Prostate gland (tissue), 2 donors: ENCODE measurements around the gene CFAP97.

ENCODE experiments used
- POLR2A ChIP-seq: fragments of 450-650 bp; IDR thresholded peaks from one replicate; pipeline ENCODE4 v1.6.1; 2016; ENCODE audit warnings: antibody characterized with exemption, mild to moderate bottlenecking
- TF ChIP-seq, protein P1 (sequence below), 4 experiments: fragments of 200-600 bp in 2 of 4; fragments of 450-650 bp in 2 of 4; sonication (generic) in 2 of 4; IDR thresholded peaks; 1 replicate in 3 of 4; 2 replicates in 1 of 4; pipeline ENCODE4 v1.5.1; 2016 to 2019; ENCODE audit warnings: antibody characterized with exemption in 4 of 4, mild to moderate bottlenecking in 2 of 4, moderate library complexity in 2 of 4

DNA sequence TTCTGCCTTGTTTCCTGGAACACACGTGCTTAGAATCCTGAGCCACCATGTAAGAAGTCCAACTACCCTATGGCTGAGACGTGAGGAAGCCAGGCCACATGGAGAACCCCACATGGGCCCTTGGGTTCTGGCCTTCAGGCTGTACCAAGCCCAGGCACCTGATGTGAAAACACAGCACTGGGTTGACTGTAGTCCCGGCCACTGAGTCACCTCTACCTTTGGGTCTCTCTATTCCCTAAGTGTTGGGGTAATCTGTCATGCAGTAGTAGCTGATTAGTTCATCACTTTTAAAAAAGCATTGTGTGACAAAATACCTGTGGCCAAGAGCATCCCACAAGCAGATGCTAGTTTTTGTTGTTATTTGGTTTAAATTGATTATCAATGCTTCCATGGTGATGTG lies 24.3 kb downstream of the CFAP97 start:
- TF ChIP-seq, protein P1, sequence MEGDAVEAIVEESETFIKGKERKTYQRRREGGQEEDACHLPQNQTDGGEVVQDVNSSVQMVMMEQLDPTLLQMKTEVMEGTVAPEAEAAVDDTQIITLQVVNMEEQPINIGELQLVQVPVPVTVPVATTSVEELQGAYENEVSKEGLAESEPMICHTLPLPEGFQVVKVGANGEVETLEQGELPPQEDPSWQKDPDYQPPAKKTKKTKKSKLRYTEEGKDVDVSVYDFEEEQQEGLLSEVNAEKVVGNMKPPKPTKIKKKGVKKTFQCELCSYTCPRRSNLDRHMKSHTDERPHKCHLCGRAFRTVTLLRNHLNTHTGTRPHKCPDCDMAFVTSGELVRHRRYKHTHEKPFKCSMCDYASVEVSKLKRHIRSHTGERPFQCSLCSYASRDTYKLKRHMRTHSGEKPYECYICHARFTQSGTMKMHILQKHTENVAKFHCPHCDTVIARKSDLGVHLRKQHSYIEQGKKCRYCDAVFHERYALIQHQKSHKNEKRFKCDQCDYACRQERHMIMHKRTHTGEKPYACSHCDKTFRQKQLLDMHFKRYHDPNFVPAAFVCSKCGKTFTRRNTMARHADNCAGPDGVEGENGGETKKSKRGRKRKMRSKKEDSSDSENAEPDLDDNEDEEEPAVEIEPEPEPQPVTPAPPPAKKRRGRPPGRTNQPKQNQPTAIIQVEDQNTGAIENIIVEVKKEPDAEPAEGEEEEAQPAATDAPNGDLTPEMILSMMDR (IDR thresholded peaks at IDR 0.05) = no peak
- TF ChIP-seq POLR2A = no peak
